Inflammatory macrophage treated with lipopolysaccharide for 4 hours (primary cell): ENCODE data around the gene FOXN3.
"Not testable (repeated sequence)": the region's sequence is repeated elsewhere in the genome, so short reads cannot be mapped to it uniquely, and the experiment has no call there.

Source experiments
- DNase-seq: peaks from one replicate; pipeline ENCODE4 v3.0.0-alpha.2; 2020

The FOXN3 gene

GRCh38 chr14:89158104-89158503 is 258.9 kb downstream of the FOXN3 start:
- not testable (repeated sequence) for DNase-seq

GRCh38 chr14:89155491-89155890 is 261.5 kb downstream of the FOXN3 start:
- no peak for DNase-seq

GRCh38 chr14:89151693-89152092 is 265.3 kb downstream of the FOXN3 start:
- not testable (repeated sequence) for DNase-seq

GRCh38 chr14:89146274-89146673 is 270.8 kb downstream of the FOXN3 start:
- no peak for DNase-seq

GRCh38 chr14:89144642-89145041 is 272.4 kb downstream of the FOXN3 start:
- DNase-seq = no peak

GRCh38 chr14:89144066-89144465 is 273.0 kb downstream of the FOXN3 start:
- no peak for DNase-seq

- DNase-seq = no peak
These were observed 273.4 kb downstream of the FOXN3 start for GRCh38 chr14:89143595-89143994.

- DNase-seq = no peak
These were observed 274.7 kb downstream of the FOXN3 start for GRCh38 chr14:89142366-89142765.

GRCh38 chr14:89141862-89142261 is 275.2 kb downstream of the FOXN3 start:
- DNase-seq = no peak

- no peak for DNase-seq
These were observed 276.7 kb downstream of the FOXN3 start for GRCh38 chr14:89140326-89140725.

- no peak for DNase-seq
These were observed 277.4 kb downstream of the FOXN3 start for GRCh38 chr14:89139404-89140247.

- no peak for DNase-seq
These were observed 278.2 kb downstream of the FOXN3 start for GRCh38 chr14:89138846-89139245.

GRCh38 chr14:89137526-89138163 is 279.4 kb downstream of the FOXN3 start:
- peak; percentile 79 for DNase-seq

- no peak for DNase-seq
These were observed 280.4 kb downstream of the FOXN3 start for GRCh38 chr14:89136587-89136986.

GRCh38 chr14:89134640-89135039 is 282.4 kb downstream of the FOXN3 start:
- no peak for DNase-seq

GRCh38 chr14:89131004-89131750 is 285.9 kb downstream of the FOXN3 start:
- peak; percentile 9 for DNase-seq

GRCh38 chr14:89129570-89129969 is 287.5 kb downstream of the FOXN3 start:
- DNase-seq = no peak

- no peak for DNase-seq
These were observed 288.6 kb downstream of the FOXN3 start for GRCh38 chr14:89128311-89129026.

GRCh38 chr14:89126461-89126860 is 290.6 kb downstream of the FOXN3 start:
- DNase-seq = no peak

- DNase-seq = no peak
These were observed 291.8 kb downstream of the FOXN3 start for GRCh38 chr14:89125216-89125615.

- DNase-seq = no peak
These were observed 293.2 kb downstream of the FOXN3 start for GRCh38 chr14:89123851-89124250.

GRCh38 chr14:89123215-89123614 is 293.8 kb downstream of the FOXN3 start:
- no peak for DNase-seq
